NT2/D1 (cell line): Measurements from ENCODE around the gene LYRM4.

Experiments
- SUZ12 ChIP-seq: IDR thresholded peaks from 2 replicates; pipeline ENCODE4 v1.6.1; 2011; ENCODE audit not compliant: insufficient read length, insufficient read depth; ENCODE audit errors: extremely low read depth
- YY1 ChIP-seq: IDR thresholded peaks from 2 replicates; pipeline ENCODE4 v1.6.1; 2011; ENCODE audit not compliant: insufficient read length, insufficient read depth
- ZNF274 ChIP-seq: IDR thresholded peaks from 2 replicates; pipeline ENCODE4 v1.6.1; 2011; ENCODE audit warnings: mild to moderate bottlenecking, low read depth, low read length

DNA sequence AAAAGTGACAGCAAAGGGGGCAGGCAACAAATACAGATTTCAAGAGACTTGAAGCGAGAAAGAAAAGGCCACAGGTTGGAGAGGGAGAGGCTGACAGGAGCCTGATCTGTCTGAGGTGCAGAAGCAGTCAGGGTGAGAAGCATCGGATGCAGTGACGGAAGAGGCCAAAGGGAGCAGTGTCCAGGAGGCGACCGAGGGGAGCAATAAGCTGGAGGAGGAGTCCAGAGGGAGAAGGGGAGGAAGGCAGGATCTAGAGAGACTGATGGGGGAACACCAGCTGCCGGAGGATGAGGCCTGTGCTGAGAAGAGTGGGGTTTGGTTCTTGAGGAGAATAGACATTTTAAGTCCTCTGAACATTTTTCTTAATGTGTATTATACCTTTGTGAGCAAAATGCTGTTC, 24.3 kb upstream of the LYRM4 start:
- TF ChIP-seq ZNF274 = no peak
- TF ChIP-seq YY1 = no peak
- no peak for TF ChIP-seq SUZ12
